SK-N-SH (cell line): Measurements from ENCODE around the gene PHLPP1.

Experiments used
- EP300 ChIP-seq, 2 experiments: IDR thresholded peaks; 2 replicates each; pipeline versions ENCODE4 v1.4.0 to v1.6.1; 2012; ENCODE audit warnings: borderline replicate concordance in 1 of 2, low read depth in 1 of 2, low read length in 1 of 2
- EZH2phosphoT487 ChIP-seq: fragments of 200-600 bp; sonication (generic); IDR thresholded peaks from 2 replicates; pipeline ENCODE4 v1.6.1; 2017; ENCODE audit warnings: low read depth, mixed run types, mild to moderate bottlenecking, antibody characterized with exemption, moderate library complexity, borderline replicate concordance
- JUND ChIP-seq: IDR thresholded peaks from 2 replicates; pipeline ENCODE4 v1.4.0; 2012
- MXI1 ChIP-seq: IDR thresholded peaks from 2 replicates; pipeline ENCODE4 v1.6.1; 2012; ENCODE audit warnings: mild to moderate bottlenecking, low read depth, low read length, improper control_type of control experiment
- NFIC ChIP-seq: IDR thresholded peaks from 2 replicates; pipeline ENCODE4 v1.4.0; 2012; ENCODE audit warnings: borderline replicate concordance
- POLR2AphosphoS5 ChIP-seq: IDR thresholded peaks from 2 replicates; pipeline ENCODE4 v1.6.1; 2012; ENCODE audit warnings: low read depth, low read length
- YY1 ChIP-seq: IDR thresholded peaks from 2 replicates; pipeline ENCODE4 v1.4.0; 2012; ENCODE audit warnings: low read depth, mild to moderate bottlenecking
- TF ChIP-seq, protein P1 (sequence below): fragments of 200-600 bp; sonication (generic); IDR thresholded peaks from 2 replicates; pipeline ENCODE4 v1.6.1; 2017; ENCODE audit warnings: antibody characterized with exemption, mild to moderate bottlenecking, moderate library complexity
- TF ChIP-seq, protein P2 (sequence below): fragments of 150-350 bp; IDR thresholded peaks from 2 replicates; pipeline ENCODE4 v1.6.1; 2016; ENCODE audit warnings: mild to moderate bottlenecking, low read depth, low read length

DNA sequence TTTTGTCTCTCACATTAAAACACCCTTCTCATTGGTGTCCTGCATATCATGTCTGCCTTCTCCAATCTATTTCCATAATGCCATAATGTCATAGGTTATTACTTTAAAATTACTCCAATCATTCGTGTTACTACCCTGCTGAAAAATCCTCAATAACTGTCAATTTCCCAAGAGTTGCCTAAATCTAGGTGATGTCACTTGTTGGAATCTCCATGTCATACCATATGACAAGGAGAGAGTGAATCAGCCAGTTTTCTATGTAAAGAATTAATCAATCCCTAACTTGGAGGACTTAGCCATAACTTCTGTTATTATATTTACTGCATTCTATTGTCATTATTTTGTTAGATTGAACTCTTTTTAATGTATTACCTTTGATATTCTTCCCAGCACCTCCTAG lies 62.5 kb downstream of the PHLPP1 start:
- TF ChIP-seq YY1 (no peak), NFIC (no peak), JUND (no peak), EZH2phosphoT487 (no peak), EP300 (IDR thresholded peaks at IDR 0.05; ENCODE audit: borderline replicate concordance in 1 of 2, low read depth in 1 of 2, low read length in 1 of 2) (no peak), POLR2AphosphoS5 (no peak), MXI1 (no peak)
- TF ChIP-seq, protein P1, sequence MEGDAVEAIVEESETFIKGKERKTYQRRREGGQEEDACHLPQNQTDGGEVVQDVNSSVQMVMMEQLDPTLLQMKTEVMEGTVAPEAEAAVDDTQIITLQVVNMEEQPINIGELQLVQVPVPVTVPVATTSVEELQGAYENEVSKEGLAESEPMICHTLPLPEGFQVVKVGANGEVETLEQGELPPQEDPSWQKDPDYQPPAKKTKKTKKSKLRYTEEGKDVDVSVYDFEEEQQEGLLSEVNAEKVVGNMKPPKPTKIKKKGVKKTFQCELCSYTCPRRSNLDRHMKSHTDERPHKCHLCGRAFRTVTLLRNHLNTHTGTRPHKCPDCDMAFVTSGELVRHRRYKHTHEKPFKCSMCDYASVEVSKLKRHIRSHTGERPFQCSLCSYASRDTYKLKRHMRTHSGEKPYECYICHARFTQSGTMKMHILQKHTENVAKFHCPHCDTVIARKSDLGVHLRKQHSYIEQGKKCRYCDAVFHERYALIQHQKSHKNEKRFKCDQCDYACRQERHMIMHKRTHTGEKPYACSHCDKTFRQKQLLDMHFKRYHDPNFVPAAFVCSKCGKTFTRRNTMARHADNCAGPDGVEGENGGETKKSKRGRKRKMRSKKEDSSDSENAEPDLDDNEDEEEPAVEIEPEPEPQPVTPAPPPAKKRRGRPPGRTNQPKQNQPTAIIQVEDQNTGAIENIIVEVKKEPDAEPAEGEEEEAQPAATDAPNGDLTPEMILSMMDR = no peak
- TF ChIP-seq, protein P2, sequence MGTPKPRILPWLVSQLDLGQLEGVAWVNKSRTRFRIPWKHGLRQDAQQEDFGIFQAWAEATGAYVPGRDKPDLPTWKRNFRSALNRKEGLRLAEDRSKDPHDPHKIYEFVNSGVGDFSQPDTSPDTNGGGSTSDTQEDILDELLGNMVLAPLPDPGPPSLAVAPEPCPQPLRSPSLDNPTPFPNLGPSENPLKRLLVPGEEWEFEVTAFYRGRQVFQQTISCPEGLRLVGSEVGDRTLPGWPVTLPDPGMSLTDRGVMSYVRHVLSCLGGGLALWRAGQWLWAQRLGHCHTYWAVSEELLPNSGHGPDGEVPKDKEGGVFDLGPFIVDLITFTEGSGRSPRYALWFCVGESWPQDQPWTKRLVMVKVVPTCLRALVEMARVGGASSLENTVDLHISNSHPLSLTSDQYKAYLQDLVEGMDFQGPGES = no peak
